Measurements from ENCODE around the gene ZNF777. TPM values are rescaled to one million over a fixed set of nuclear protein-coding genes. Genes with fewer than 3 reads are reported as not detected.

Gene ZNF777
- total RNA-seq: 11.7 to 15.2 TPM (median 15.1 TPM) in 3 replicates
- long read RNA-seq, transcript ZNF777-201 (6 exons, 3,233 nt): major isoform, 8 of 76 reads
- long read RNA-seq, partial matches to known transcripts: 3 of 76 reads
- long read RNA-seq, other reads (novel, unspliced or antisense): 65 of 76 reads

GRCh38 chr7:149460493-149461277 lies at the start of gene ZNF777:
Gene ZNF777 (minus strand): TSS chr7:149461062. CDS start chr7:149456022, 5,040 bp downstream.
- H3K27me3 Mint-ChIP-seq (ENCODE audit: low read depth): no peaks in the 10 kb centered on the region
- peak; percentile 95 for DNase-seq (ENCODE audit: low spot score)
- peak within 1 kb of the TSS; percentile 85 for H3K4me3 Mint-ChIP-seq (ENCODE audit: unreplicated experiment)
- TF ChIP-seq CTCF (IDR thresholded peaks at IDR 0.05): peak; percentile 76
- H3K27ac Mint-ChIP-seq (ENCODE audit: unreplicated experiment): peak within 1 kb of the TSS; percentile 82
- H3K36me3 Mint-ChIP-seq (ENCODE audit: low read depth): peaks cover 1% of the 10 kb centered on the region
- H3K4me1 Mint-ChIP-seq (ENCODE audit: low read depth): peaks cover 16% of the 10 kb centered on the region
- peaks cover 2% of the 10 kb centered on the region for H3K9me3 Mint-ChIP-seq (ENCODE audit: low read depth)

GRCh38 chr7:149510248-149510647 lies 49.4 kb upstream of the ZNF777 start:
- H3K9me3 Mint-ChIP-seq (ENCODE audit: low read depth): peaks cover 57% of the 10 kb centered on the region
- peaks cover 11% of the 10 kb centered on the region for H3K36me3 Mint-ChIP-seq (ENCODE audit: low read depth)
- DNase-seq (ENCODE audit: low spot score): no peak
- H3K4me3 Mint-ChIP-seq (ENCODE audit: unreplicated experiment): no peak overlapping the region
- no peaks in the 10 kb centered on the region for H3K4me1 Mint-ChIP-seq (ENCODE audit: low read depth)
- no peak overlapping the region for H3K27ac Mint-ChIP-seq (ENCODE audit: unreplicated experiment)
- H3K27me3 Mint-ChIP-seq (ENCODE audit: low read depth): peaks cover 12% of the 10 kb centered on the region
- no peak for TF ChIP-seq CTCF (IDR thresholded peaks at IDR 0.05)

- no peak for TF ChIP-seq CTCF (IDR thresholded peaks at IDR 0.05)
- no peak for DNase-seq (ENCODE audit: low spot score)
- H3K4me3 Mint-ChIP-seq (ENCODE audit: unreplicated experiment): no peak overlapping the region
- peaks cover 14% of the 10 kb centered on the region for H3K36me3 Mint-ChIP-seq (ENCODE audit: low read depth)
- no peak overlapping the region for H3K27ac Mint-ChIP-seq (ENCODE audit: unreplicated experiment)
- no peaks in the 10 kb centered on the region for H3K4me1 Mint-ChIP-seq (ENCODE audit: low read depth)
- peaks cover 59% of the 10 kb centered on the region for H3K9me3 Mint-ChIP-seq (ENCODE audit: low read depth)
- peaks cover 8% of the 10 kb centered on the region for H3K27me3 Mint-ChIP-seq (ENCODE audit: low read depth)
These were observed 48.9 kb upstream of the ZNF777 start for GRCh38 chr7:149509774-149510173.

GRCh38 chr7:149505551-149505950 lies 44.7 kb upstream of the ZNF777 start:
- Mint-ChIP-seq H3K4me1 (ENCODE audit: low read depth) (no peaks in the 10 kb centered on the region), H3K27me3 (ENCODE audit: low read depth) (peaks cover 2% of the 10 kb centered on the region)

More at GRCh38 chr7:149505551-149505950, 44.7 kb upstream of the ZNF777 start:
- peaks cover 12% of the 10 kb centered on the region for H3K36me3 Mint-ChIP-seq (ENCODE audit: low read depth)
- H3K27ac Mint-ChIP-seq (ENCODE audit: unreplicated experiment): no peak overlapping the region
- no peak for DNase-seq (ENCODE audit: low spot score)
- H3K4me3 Mint-ChIP-seq (ENCODE audit: unreplicated experiment): no peak overlapping the region
- H3K9me3 Mint-ChIP-seq (ENCODE audit: low read depth): peaks cover 42% of the 10 kb centered on the region
- no peak for TF ChIP-seq CTCF (IDR thresholded peaks at IDR 0.05)

Measured in chondrocyte (in vitro differentiated cells).